ENCODE measurements around the gene GCLC.
A peak's percentile ranks its signal among the peaks of the same experiment; 100 is the strongest.

The GCLC gene

GRCh38 chr6:53486679-53487078 lies 58.2 kb downstream of the GCLC start:
- no peak for TF ChIP-seq NFIC (IDR thresholded peaks at IDR 0.05)
- TF ChIP-seq REST (IDR thresholded peaks at IDR 0.05; ENCODE audit: low read depth): no peak
- no peak for TF ChIP-seq EGR1 (IDR thresholded peaks at IDR 0.05)
- TF ChIP-seq EP300 (IDR thresholded peaks at IDR 0.05; ENCODE audit: borderline replicate concordance): no peak
- no peak for TF ChIP-seq RAD21 (IDR thresholded peaks at IDR 0.05; ENCODE audit: low read depth)
- TF ChIP-seq FOXM1 (IDR thresholded peaks at IDR 0.05; ENCODE audit: borderline replicate concordance, low read depth): no peak
- no peak for TF ChIP-seq YY1 (IDR thresholded peaks at IDR 0.05; ENCODE audit: low read depth)
- no peak for TF ChIP-seq ZBTB7A (IDR thresholded peaks at IDR 0.05; ENCODE audit: low read depth)
- TF ChIP-seq TEAD4 (IDR thresholded peaks at IDR 0.05): no peak

DNA sequence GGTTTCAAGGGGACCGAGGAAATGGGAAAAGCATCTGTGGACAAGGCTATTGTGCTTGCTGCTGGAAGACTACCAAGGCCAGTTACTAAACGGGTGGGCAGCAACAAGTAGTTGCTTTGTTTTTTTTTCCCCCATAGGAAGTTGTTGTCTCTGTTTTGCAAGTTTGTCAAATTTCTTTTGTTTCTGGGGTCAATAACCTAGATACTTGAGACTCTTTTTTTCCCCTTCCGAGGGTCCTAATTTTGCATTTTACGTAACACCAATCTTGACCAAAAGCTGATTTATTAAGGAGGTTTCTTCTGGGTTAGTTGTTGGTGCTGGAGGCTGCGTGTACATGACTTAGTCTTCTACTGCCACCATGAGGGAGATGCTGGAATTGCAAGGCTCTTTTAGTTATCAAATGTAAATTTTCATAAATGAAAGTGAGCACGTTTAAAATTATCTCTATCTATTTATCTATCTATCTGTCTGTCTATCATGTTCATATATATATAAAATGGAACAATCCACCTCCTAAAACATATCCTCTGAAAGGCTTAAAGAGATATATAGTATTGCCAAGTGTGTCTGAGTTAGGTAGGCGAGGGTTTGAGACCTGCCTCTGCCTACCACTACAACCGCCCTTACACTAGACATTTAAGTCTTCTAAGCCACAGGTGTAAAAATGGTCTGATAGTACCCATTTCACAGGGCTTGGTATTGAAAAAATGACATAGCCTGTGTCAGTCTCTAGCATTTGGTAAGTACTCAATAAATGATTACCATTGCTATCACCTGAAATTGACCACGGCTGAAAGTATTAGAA lies 60.2 kb downstream of the GCLC start:
- peak; percentile 94 for TF ChIP-seq RAD21 (IDR thresholded peaks at IDR 0.05; ENCODE audit: low read depth)
- TF ChIP-seq, protein P1, sequence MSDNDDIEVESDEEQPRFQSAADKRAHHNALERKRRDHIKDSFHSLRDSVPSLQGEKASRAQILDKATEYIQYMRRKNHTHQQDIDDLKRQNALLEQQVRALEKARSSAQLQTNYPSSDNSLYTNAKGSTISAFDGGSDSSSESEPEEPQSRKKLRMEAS (IDR thresholded peaks at IDR 0.05): no peak
- TF ChIP-seq TCF12 (IDR thresholded peaks at IDR 0.05; ENCODE audit: low read depth): no peak
- no peak for TF ChIP-seq CREB1 (IDR thresholded peaks at IDR 0.05; ENCODE audit: low read depth)

DNA sequence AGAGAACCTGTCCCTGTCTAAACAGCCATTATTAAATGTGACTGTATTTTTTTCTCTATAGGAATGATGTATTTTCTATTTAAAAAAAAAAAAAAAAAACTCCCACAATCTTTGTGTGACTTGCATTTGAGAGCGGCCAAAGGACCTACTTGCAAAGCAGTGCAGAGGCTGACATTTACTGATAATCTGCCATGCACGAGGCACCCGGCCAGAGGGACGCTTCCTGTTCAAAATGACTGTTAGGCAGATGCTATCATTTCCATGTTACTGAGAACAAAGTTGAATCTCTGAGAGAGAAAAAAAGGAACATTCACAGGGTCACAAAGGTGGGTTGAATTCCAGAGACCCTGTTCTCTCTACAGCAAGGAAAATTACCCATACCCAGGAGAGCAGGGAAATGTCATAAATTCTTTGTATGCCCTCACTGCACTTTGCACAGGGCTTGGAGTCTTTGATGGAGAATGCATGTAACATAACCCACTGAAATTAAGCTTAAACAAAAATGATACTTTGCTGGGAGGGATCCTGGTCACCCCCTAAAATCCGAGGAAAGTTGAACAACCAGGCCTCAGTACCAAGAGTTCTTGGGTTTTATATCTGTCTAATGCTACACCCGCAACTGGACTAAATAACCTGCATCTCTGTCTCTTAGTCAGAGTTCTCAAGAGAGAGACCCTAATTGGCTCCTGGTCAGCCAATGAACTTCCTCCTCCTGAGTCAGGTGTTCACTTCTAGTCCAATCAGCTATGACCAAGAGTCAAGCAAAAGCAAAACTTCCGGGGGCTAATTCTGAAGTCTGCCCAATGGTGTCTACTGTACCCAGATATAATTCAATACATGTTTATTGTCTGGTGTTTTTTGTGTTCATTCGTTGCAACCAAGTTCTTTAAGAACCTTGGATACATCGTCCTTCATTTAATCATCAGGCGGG lies 61.2 kb downstream of the GCLC start:
- TF ChIP-seq CEBPB (IDR thresholded peaks at IDR 0.05) (no peak), NFIC (IDR thresholded peaks at IDR 0.05) (no peak), YY1 (IDR thresholded peaks at IDR 0.05; ENCODE audit: low read depth) (no peak), EGR1 (IDR thresholded peaks at IDR 0.05) (no peak), TCF12 (IDR thresholded peaks at IDR 0.05; ENCODE audit: low read depth) (no peak), CREB1 (IDR thresholded peaks at IDR 0.05; ENCODE audit: low read depth) (no peak), EP300 (IDR thresholded peaks at IDR 0.05; ENCODE audit: borderline replicate concordance) (no peak), FOXM1 (IDR thresholded peaks at IDR 0.05; ENCODE audit: borderline replicate concordance, low read depth) (no peak), TAF1 (IDR thresholded peaks at IDR 0.05; ENCODE audit: low read depth) (no peak), REST (IDR thresholded peaks at IDR 0.05; ENCODE audit: low read depth) (no peak), ZBTB7A (IDR thresholded peaks at IDR 0.05; ENCODE audit: low read depth) (no peak)
- TF ChIP-seq, protein P2, sequence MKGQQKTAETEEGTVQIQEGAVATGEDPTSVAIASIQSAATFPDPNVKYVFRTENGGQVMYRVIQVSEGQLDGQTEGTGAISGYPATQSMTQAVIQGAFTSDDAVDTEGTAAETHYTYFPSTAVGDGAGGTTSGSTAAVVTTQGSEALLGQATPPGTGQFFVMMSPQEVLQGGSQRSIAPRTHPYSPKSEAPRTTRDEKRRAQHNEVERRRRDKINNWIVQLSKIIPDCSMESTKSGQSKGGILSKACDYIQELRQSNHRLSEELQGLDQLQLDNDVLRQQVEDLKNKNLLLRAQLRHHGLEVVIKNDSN (IDR thresholded peaks at IDR 0.05): no peak
- TF ChIP-seq, protein P1 (IDR thresholded peaks at IDR 0.05): no peak

- TF ChIP-seq REST (IDR thresholded peaks at IDR 0.05; ENCODE audit: low read depth): no peak
- no peak for TF ChIP-seq EP300 (IDR thresholded peaks at IDR 0.05; ENCODE audit: borderline replicate concordance)
Observed at GRCh38 chr6:53481323-53481722, 63.6 kb downstream of the GCLC start.

DNA sequence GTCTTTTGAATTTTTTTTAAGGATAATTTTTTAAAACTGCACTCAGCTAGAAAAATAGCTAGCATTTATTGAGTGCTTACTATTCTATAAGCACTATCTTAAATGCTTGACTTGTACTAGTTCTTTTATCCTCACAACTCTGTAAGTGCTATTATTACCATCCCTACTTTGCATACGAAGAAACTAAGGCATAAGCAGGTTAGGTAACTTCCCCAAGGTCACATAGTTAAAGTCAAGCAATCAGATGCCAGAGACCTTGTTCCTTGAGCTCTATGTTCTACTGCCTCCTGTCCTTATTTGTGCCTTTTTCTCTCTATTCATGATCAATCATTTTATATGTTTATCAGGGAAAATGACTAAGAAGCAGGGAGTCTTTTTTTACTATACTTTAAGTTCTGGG lies 65.0 kb downstream of the GCLC start:
- no peak for TF ChIP-seq YY1 (IDR thresholded peaks at IDR 0.05; ENCODE audit: low read depth)
- no peak for TF ChIP-seq EP300 (IDR thresholded peaks at IDR 0.05; ENCODE audit: borderline replicate concordance)
- no peak for TF ChIP-seq TAF1 (IDR thresholded peaks at IDR 0.05; ENCODE audit: low read depth)
- no peak for TF ChIP-seq CREB1 (IDR thresholded peaks at IDR 0.05; ENCODE audit: low read depth)
- no peak for TF ChIP-seq TEAD4 (IDR thresholded peaks at IDR 0.05)
- no peak for TF ChIP-seq TCF12 (IDR thresholded peaks at IDR 0.05; ENCODE audit: low read depth)
- TF ChIP-seq, protein P2 (IDR thresholded peaks at IDR 0.05): no peak
- TF ChIP-seq, protein P1 (IDR thresholded peaks at IDR 0.05): no peak
- no peak for TF ChIP-seq FOXM1 (IDR thresholded peaks at IDR 0.05; ENCODE audit: borderline replicate concordance, low read depth)
- TF ChIP-seq EGR1 (IDR thresholded peaks at IDR 0.05): no peak
- no peak for TF ChIP-seq ZBTB7A (IDR thresholded peaks at IDR 0.05; ENCODE audit: low read depth)
- no peak for TF ChIP-seq CEBPB (IDR thresholded peaks at IDR 0.05)
- TF ChIP-seq NFIC (IDR thresholded peaks at IDR 0.05): no peak
- no peak for TF ChIP-seq RAD21 (IDR thresholded peaks at IDR 0.05; ENCODE audit: low read depth)
- no peak for TF ChIP-seq REST (IDR thresholded peaks at IDR 0.05; ENCODE audit: low read depth)
